Vagina (tissue), 2 donors: ENCODE measurements around the gene HEXB. TPM values are rescaled to one million over a fixed set of nuclear protein-coding genes. Genes with fewer than 3 reads are reported as not detected.

Experiments used
- DNase-seq, 2 donors: peaks; one replicate each; pipeline ENCODE4 v3.0.0-alpha.2; 2017; ENCODE audit errors: extremely low spot score in 2 of 2
- H3K27ac ChIP-seq: fragments of 200-600 bp; sonication (generic); one replicate; pipeline ENCODE4 v1.5.1; 2019
- H3K27me3 ChIP-seq: fragments of 200-600 bp; sonication (generic); one replicate; pipeline ENCODE4 v1.5.1; 2019
- H3K36me3 ChIP-seq, 2 donors: fragments of 200-600 bp; sonication (generic); one replicate each; pipeline ENCODE4 v1.5.1; 2017 to 2019
- H3K4me1 ChIP-seq: fragments of 200-600 bp; sonication (generic); one replicate; pipeline ENCODE4 v1.5.1; 2019
- H3K4me3 ChIP-seq, 2 donors: fragments of 200-600 bp; sonication (generic); 1 replicate in 1 of 2; 2 replicates in 1 of 2; pipeline ENCODE4 v1.5.1; 2016 to 2019
- H3K9me3 ChIP-seq: fragments of 200-600 bp; sonication (generic); one replicate; pipeline ENCODE4 v1.5.1; 2019
- POLR2A ChIP-seq, 2 donors: fragments of 450-650 bp; IDR thresholded peaks; one replicate each; pipeline ENCODE4 v1.6.1; 2017; ENCODE audit warnings: antibody characterized with exemption in 2 of 2, mild to moderate bottlenecking in 2 of 2, moderate library complexity in 2 of 2
- POLR2AphosphoS5 ChIP-seq, 2 donors: sonication (generic); formaldehyde crosslinking; IDR thresholded peaks; one replicate each; pipeline ENCODE4 v1.9.0; 2017; ENCODE audit warnings: antibody characterized with exemption in 2 of 2, mild to moderate bottlenecking in 2 of 2, low read depth in 1 of 2; ENCODE audit not compliant: insufficient read depth in 1 of 2
- intact Hi-C: fragments of 100-400 bp; cut with DNase I; formaldehyde crosslinking; loops from one replicate; pipeline ENCODE4 v1.15.1; 2023
- total RNA-seq: library from RNA; depleted of rRNA; stranded (reverse); fragments of >200 nt; gene quantifications from one replicate; pipeline ENCODE4 v1.2.3, GENCODE V29; 2016
- TF ChIP-seq, protein P1 (sequence below), 3 experiments: fragments of 450-650 bp in 2 of 3; fragments of 200-600 bp in 1 of 3; sonication (generic) in 1 of 3; IDR thresholded peaks; one replicate each; pipeline ENCODE4 v1.5.1; 2017 to 2019; ENCODE audit warnings: antibody characterized with exemption in 3 of 3, mild to moderate bottlenecking in 2 of 3, moderate library complexity in 2 of 3

HEXB gene
- total RNA-seq, 1 donor from 2014 or later, result 118 TPM

DNA sequence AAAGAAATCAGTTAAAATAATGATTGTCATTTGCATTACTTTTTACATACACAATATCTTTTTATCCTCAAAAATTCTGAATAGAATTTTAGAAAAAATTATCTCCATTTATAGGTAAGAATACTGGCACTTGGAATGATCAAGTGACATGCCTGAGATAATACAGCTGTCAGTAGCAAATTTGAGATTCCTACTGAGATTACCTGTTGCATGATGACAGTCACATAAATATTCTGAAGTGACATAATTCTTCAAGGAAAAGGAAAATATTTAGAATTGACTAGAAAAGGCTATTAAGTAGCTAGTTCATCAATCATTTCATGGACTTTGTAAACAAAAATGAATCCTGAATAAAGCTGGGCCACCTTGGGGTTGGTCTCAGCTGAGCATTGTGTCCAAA is 29.3 kb upstream of the HEXB start:
- no peak for DNase-seq
- intact Hi-C loops, result no loop called here

DNA sequence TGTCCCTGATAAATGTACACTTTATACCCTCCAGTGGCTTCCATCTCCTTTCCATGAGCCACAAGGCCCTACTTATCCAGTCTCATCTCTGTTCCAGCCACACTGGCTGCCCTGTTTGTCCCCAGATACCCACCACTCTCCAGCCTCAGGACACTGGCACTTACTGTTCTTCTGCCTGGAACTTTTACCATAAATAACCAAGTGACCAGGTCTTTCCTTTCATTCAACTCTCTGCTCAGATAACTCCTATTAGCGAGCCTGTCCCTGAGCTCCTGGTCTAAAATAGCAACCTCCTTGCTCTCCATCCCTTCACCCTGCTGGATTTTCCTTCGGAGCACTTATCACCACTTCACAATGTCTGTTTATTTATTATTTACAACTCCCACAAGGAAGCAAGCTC is 27.9 kb upstream of the HEXB start:
- no peaks in the 10 kb centered on the region for H3K9me3 ChIP-seq
- no peak overlapping the region for H3K4me3 ChIP-seq
- no peaks in the 10 kb centered on the region for H3K36me3 ChIP-seq
- H3K27ac ChIP-seq, result no peak overlapping the region
- intact Hi-C loops, result no loop called here
- TF ChIP-seq POLR2A (IDR thresholded peaks at IDR 0.05), result no peak
- TF ChIP-seq POLR2AphosphoS5 (IDR thresholded peaks at IDR 0.05; ENCODE audit: insufficient read depth in 1 of 2, low read depth in 1 of 2), result no peak
- TF ChIP-seq, protein P1, sequence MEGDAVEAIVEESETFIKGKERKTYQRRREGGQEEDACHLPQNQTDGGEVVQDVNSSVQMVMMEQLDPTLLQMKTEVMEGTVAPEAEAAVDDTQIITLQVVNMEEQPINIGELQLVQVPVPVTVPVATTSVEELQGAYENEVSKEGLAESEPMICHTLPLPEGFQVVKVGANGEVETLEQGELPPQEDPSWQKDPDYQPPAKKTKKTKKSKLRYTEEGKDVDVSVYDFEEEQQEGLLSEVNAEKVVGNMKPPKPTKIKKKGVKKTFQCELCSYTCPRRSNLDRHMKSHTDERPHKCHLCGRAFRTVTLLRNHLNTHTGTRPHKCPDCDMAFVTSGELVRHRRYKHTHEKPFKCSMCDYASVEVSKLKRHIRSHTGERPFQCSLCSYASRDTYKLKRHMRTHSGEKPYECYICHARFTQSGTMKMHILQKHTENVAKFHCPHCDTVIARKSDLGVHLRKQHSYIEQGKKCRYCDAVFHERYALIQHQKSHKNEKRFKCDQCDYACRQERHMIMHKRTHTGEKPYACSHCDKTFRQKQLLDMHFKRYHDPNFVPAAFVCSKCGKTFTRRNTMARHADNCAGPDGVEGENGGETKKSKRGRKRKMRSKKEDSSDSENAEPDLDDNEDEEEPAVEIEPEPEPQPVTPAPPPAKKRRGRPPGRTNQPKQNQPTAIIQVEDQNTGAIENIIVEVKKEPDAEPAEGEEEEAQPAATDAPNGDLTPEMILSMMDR (IDR thresholded peaks at IDR 0.05), result no peak
- H3K27me3 ChIP-seq, result no peaks in the 10 kb centered on the region
- H3K4me1 ChIP-seq, result no peaks in the 10 kb centered on the region
- no peak for DNase-seq

More for the DNA sequence above, 29.3 kb upstream of the HEXB start:
- H3K36me3 ChIP-seq, result no peaks in the 10 kb centered on the region
- no peak for TF ChIP-seq POLR2A (IDR thresholded peaks at IDR 0.05)
- TF ChIP-seq POLR2AphosphoS5 (IDR thresholded peaks at IDR 0.05; ENCODE audit: insufficient read depth in 1 of 2, low read depth in 1 of 2), result no peak
- TF ChIP-seq, protein P1 (IDR thresholded peaks at IDR 0.05), result no peak
- no peaks in the 10 kb centered on the region for H3K9me3 ChIP-seq
- H3K27ac ChIP-seq, result no peak overlapping the region
- no peaks in the 10 kb centered on the region for H3K4me1 ChIP-seq
- no peaks in the 10 kb centered on the region for H3K27me3 ChIP-seq
- H3K4me3 ChIP-seq, result no peak overlapping the region

DNA sequence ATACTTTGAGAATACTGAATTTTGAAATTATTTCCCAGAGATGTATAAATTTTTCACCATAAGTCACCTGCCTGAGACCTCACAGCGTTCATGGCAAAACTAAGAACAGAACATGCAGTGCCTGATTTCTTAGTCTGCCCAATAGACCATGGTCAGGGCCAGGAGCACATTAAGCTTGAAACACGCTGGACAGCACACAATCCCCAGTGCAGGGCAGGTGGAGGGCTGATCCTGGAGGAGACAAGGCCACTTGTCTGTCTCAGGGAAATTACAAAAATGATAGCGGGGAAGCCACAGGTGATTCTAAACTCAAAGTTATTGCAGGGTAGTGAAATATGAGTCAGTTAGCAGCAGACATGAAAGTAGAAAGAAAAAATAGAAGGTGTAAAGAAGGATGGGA is 25.9 kb upstream of the HEXB start:
- no peak overlapping the region for H3K27ac ChIP-seq
- intact Hi-C loops, result no loop called here
- no peak for TF ChIP-seq POLR2AphosphoS5 (IDR thresholded peaks at IDR 0.05; ENCODE audit: insufficient read depth in 1 of 2, low read depth in 1 of 2)
- TF ChIP-seq, protein P1 (IDR thresholded peaks at IDR 0.05), result no peak
- no peak for TF ChIP-seq POLR2A (IDR thresholded peaks at IDR 0.05)
- no peaks in the 10 kb centered on the region for H3K27me3 ChIP-seq
- H3K4me1 ChIP-seq, result no peaks in the 10 kb centered on the region
- no peak for DNase-seq
- no peaks in the 10 kb centered on the region for H3K9me3 ChIP-seq
- H3K36me3 ChIP-seq, result no peaks in the 10 kb centered on the region
- H3K4me3 ChIP-seq, result no peak overlapping the region

DNA sequence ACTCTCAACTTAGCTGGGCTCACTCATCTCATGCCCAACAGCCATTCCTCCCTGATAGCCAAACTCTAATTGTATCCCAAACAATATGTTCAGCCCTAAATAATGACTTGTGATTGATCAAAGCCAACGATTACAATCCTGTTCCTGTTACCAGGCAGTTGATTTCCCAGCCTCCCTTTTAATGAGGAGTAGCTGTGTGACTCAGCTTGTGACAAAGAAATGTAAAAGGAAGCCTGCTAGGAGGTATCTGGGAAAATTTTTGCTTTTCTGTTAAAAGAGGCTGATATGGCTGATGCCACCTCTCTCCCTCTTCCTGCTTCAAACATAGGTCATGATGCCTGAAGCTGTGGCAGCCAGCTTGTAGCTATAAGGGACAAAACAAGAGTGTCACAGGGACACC is 24.9 kb upstream of the HEXB start:
- DNase-seq, result no peak
- intact Hi-C loops, result no loop called here
- H3K27me3 ChIP-seq, result no peaks in the 10 kb centered on the region
- H3K9me3 ChIP-seq, result no peaks in the 10 kb centered on the region
- H3K4me1 ChIP-seq, result peaks cover 5% of the 10 kb centered on the region
- TF ChIP-seq POLR2A (IDR thresholded peaks at IDR 0.05), result no peak
- TF ChIP-seq, protein P1 (IDR thresholded peaks at IDR 0.05), result no peak
- no peak for TF ChIP-seq POLR2AphosphoS5 (IDR thresholded peaks at IDR 0.05; ENCODE audit: insufficient read depth in 1 of 2, low read depth in 1 of 2)
- H3K36me3 ChIP-seq, result no peaks in the 10 kb centered on the region
- no peak overlapping the region for H3K27ac ChIP-seq
- H3K4me3 ChIP-seq, result no peak overlapping the region

DNA sequence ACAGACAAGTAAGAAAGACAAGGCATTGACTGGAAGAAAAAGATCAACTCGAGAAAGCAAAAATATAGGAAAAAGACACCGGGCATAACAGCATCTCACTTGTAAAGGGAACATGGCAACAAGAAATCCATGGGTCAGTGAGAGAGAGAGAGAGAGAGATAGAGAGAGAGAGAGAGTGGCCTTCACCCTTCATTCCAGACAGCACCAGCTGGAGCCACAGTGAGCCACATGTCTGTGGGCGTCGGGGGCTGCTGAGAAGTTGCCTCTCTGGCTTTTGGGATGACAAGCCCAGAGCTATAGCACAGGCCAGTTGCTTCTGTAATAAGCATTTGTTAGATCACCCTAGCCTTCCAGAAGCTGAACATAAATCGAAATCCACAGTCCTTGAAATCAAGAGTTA is 24.2 kb upstream of the HEXB start:
- H3K27me3 ChIP-seq, result no peaks in the 10 kb centered on the region
- no peak overlapping the region for H3K27ac ChIP-seq
- H3K9me3 ChIP-seq, result no peaks in the 10 kb centered on the region
- no peaks in the 10 kb centered on the region for H3K36me3 ChIP-seq
- H3K4me3 ChIP-seq, result no peak overlapping the region
- no peak for TF ChIP-seq POLR2AphosphoS5 (IDR thresholded peaks at IDR 0.05; ENCODE audit: insufficient read depth in 1 of 2, low read depth in 1 of 2)
- TF ChIP-seq, protein P1 (IDR thresholded peaks at IDR 0.05), result no peak
- TF ChIP-seq POLR2A (IDR thresholded peaks at IDR 0.05), result no peak
- intact Hi-C loops, result no loop called here
- DNase-seq, result no peak
- peaks cover 7% of the 10 kb centered on the region for H3K4me1 ChIP-seq
